OCI-LY3 (cell line): ENCODE data around the gene TAF1C.

Experiments
- CTCF ChIP-seq: fragments of 200-600, 300-600 bp; sonication (generic); IDR thresholded peaks from 2 replicates; pipeline ENCODE4 v1.5.1; 2014; ENCODE audit warnings: antibody characterized with exemption, low read length, low read depth
- EZH2phosphoT487 ChIP-seq: fragments of 200-600 bp; shearing (Covaris generic); IDR thresholded peaks from 2 replicates; pipeline ENCODE4 v1.6.1; 2018; ENCODE audit warnings: antibody characterized with exemption, mixed run types, low read depth

- TF ChIP-seq CTCF (no peak), EZH2phosphoT487 (no peak)
Measured at GRCh38 chr16:84139628-84140258, 47.1 kb downstream of the TAF1C start.
